HG03159 (cell line): Measurements from ENCODE around the gene RBFOX2.
"Not testable (repeated sequence)": the region's sequence is repeated elsewhere in the genome, so short reads cannot be mapped to it uniquely, and the experiment has no call there.

ENCODE experiments used
- ATAC-seq: cut with Tn5 transposase; IDR thresholded peaks from one replicate; pipeline ENCODE4 v1.9.1; 2021; ENCODE audit warnings: mild to moderate bottlenecking, moderate library complexity; ENCODE audit not compliant: unreplicated experiment

Gene RBFOX2

GRCh38 chr22:36010090-36010489, 18.5 kb downstream of the RBFOX2 start:
- ATAC-seq = no peak

GRCh38 chr22:36009085-36009484, 19.5 kb downstream of the RBFOX2 start:
- ATAC-seq = no peak

GRCh38 chr22:36008565-36008964, 20.1 kb downstream of the RBFOX2 start:
- ATAC-seq = no peak

- ATAC-seq = no peak
Measured at GRCh38 chr22:36008131-36008530, 20.5 kb downstream of the RBFOX2 start.

GRCh38 chr22:36003972-36004674, 24.5 kb downstream of the RBFOX2 start:
- ATAC-seq = no peak

- ATAC-seq = no peak
Measured at GRCh38 chr22:36002718-36003260, 25.8 kb downstream of the RBFOX2 start.

- no peak for ATAC-seq
Measured at GRCh38 chr22:36002084-36002483, 26.5 kb downstream of the RBFOX2 start.

GRCh38 chr22:35998748-35999147, 29.9 kb downstream of the RBFOX2 start:
- no peak for ATAC-seq

GRCh38 chr22:35997438-35997837, 31.2 kb downstream of the RBFOX2 start:
- no peak for ATAC-seq

- no peak for ATAC-seq
Measured at GRCh38 chr22:35996596-35996995, 32.0 kb downstream of the RBFOX2 start.

- ATAC-seq = no peak
Measured at GRCh38 chr22:35995772-35996171, 32.9 kb downstream of the RBFOX2 start.

GRCh38 chr22:35995348-35995747, 33.3 kb downstream of the RBFOX2 start:
- no peak for ATAC-seq

GRCh38 chr22:35993727-35994126, 34.9 kb downstream of the RBFOX2 start:
- ATAC-seq = not testable (repeated sequence)

GRCh38 chr22:35993048-35993714, 35.4 kb downstream of the RBFOX2 start:
- no peak for ATAC-seq

GRCh38 chr22:35991168-35991567, 37.5 kb downstream of the RBFOX2 start:
- no peak for ATAC-seq

- ATAC-seq = no peak
Measured at GRCh38 chr22:35988030-35988429, 40.6 kb downstream of the RBFOX2 start.

GRCh38 chr22:35987487-35987886, 41.1 kb downstream of the RBFOX2 start:
- no peak for ATAC-seq

- no peak for ATAC-seq
Measured at GRCh38 chr22:35986088-35986487, 42.5 kb downstream of the RBFOX2 start.

- no peak for ATAC-seq
Measured at GRCh38 chr22:35985371-35985770, 43.3 kb downstream of the RBFOX2 start.

- no peak for ATAC-seq
Measured at GRCh38 chr22:35984183-35985175, 44.1 kb downstream of the RBFOX2 start.

GRCh38 chr22:35981900-35982299, 46.7 kb downstream of the RBFOX2 start:
- no peak for ATAC-seq
